RKO (cell line): Measurements from ENCODE around the gene BTBD16.
A peak's percentile ranks its signal among the peaks of the same experiment; 100 is the strongest.

Experiments used
- DNase-seq: peaks from one replicate; pipeline ENCODE4 v3.0.0-alpha.2; 2016; ENCODE audit warnings: low spot score

The BTBD16 gene

GRCh38 chr10:122294511-122295450 lies 23.7 kb downstream of the BTBD16 start:
- DNase-seq: no peak

DNA sequence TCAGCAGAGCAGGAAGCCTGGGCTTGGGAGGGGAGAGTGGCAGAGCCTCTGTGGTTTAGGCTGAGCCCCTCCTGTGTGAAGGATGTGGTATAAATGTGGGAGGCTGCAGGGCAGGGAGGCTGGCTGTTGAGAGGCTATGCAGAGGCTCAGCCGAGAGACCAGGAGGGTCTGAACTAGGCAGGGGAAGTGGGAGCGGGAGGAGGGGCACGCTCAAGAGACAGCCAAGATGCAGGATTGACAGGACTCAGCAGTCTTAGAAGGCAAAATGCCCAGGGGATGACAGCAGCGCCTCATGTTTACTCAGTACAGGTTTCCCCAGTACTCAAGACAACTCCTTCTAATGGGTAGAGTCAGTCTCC lies 24.3 kb downstream of the BTBD16 start:
- no peak for DNase-seq

GRCh38 chr10:122296363-122297120 lies 25.4 kb downstream of the BTBD16 start:
- DNase-seq: no peak

- DNase-seq: no peak
Observed at GRCh38 chr10:122297583-122297982, 26.5 kb downstream of the BTBD16 start.

DNA sequence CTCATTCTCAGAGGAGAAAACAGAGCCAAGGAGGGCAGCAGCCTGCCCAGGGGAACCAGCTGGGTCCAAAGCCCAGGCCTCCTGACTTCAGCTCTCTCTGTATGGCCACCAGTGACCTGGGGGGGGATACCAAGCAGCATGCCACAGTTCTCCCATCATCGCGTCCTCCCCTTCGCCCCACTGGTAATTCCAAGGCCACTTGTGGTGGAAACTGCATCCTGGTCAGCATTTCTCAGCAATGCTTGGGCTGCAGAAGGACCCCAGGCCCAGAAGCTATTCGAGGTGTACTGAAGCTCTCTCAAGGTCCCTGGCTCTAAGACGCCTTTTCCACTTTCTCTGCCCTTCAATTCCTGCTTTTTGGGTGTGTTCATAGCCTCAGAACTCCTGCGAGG lies 27.1 kb downstream of the BTBD16 start:
- DNase-seq: no peak

DNA sequence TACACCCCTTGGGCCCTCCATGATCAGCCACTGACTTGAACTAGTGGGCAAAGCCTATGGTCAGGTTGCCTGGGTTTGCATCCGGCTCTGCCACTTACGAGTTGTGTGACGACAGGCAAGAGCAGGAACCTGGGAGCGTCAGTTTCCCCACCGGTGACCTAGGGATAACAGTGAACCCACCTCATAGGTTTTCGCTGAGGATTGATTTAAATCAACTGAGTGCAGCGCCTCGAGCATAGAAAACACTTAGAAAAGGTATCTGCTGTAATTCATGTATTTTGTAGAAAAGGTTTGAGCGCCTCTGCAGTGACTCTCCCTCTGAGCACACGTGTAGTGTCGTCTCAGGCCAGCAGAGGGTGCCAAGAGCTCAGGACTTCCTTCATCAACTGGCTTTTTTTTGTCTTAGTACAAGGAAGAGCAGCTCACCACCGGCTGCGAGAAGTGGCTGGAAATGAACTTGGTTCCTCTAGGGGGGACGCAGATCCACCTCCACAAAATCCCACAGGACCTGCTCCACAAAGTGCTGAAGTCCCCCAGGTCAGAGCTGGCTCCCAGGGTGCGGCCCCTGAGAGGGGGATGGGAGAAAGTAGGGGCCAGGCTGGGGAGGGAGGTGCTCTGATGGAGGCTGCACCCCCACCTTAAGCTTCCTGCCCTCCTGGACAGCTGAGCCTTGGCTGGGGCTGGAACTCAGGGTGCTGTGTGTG lies 27.7 kb downstream of the BTBD16 start:
- DNase-seq: peak; percentile 84

DNA sequence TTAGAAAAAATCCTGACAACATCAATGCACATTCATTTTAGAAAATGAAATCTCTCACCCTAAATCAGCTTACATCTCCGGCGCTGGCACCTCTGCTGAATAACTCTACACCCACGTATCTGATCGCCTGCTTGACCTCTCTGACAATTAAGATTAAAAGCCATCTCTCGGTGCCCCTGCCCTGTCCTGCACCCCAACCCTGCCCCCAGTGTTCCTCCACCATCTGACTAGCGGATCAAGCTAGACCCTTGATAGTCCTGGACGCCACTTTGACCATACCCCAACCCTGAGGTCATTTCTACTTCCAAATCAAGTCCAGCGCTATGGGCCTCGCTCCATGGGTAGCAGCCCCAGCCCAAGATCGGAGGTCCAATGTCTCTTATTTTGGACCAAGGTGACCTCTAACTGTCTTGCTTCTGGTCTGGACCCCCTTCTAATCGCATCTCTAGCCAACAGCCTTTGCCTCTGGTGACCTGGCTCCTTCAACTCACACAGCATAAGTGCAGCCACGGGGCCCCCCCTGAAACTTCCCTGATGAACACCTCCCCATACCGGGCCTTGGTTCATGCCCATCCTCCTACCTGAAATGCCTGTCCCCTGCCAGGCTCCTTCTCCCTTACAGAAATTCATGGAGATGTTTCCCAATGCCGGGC lies 28.5 kb downstream of the BTBD16 start:
- no peak for DNase-seq

- no peak for DNase-seq
Observed at GRCh38 chr10:122301055-122301810, 30.1 kb downstream of the BTBD16 start.

- no peak for DNase-seq
Observed at GRCh38 chr10:122301811-122302115, 30.7 kb downstream of the BTBD16 start.

- no peak for DNase-seq
Observed at GRCh38 chr10:122302315-122302714, 31.2 kb downstream of the BTBD16 start.

DNA sequence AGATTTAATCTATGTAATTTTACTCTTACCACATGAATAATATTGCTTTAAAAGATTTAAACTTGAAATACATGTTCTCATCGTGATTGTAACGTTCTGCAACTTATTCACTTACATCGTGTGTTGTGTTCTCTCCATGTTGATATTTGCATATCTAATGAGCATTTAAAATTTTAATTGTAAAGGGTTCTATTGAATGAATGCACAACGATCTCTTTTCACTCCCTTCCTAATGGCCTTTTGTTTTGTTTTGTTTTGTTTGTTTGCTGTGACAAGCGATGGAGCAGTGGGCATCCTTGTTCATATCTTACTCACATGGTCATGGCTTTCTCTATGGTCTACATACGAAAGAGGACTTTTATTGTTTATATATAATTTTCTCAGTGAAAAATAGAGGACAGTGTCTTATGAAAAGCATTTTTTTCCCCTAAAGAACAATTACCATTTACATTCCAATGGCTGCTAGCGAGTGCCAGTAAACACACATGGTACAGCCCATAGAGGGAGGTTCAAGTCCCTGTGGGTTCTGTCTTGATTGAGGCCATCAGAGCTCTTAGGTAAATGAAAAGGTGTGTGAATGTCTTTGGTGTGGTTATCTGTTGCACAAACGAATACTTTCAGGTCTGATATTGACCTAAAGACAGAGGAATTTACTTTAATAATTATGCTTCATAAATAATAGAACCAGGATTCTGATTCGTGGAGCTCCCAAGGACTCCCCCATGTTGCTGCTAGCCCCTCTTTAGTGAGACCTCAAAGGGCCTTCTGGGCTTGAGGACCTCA lies 32.4 kb downstream of the BTBD16 start:
- DNase-seq: no peak

GRCh38 chr10:122304054-122304579 lies 33.0 kb downstream of the BTBD16 start:
- DNase-seq: no peak

- no peak for DNase-seq
Observed at GRCh38 chr10:122306282-122306681, 35.2 kb downstream of the BTBD16 start.

GRCh38 chr10:122306744-122307143 lies 35.6 kb downstream of the BTBD16 start:
- no peak for DNase-seq

DNA sequence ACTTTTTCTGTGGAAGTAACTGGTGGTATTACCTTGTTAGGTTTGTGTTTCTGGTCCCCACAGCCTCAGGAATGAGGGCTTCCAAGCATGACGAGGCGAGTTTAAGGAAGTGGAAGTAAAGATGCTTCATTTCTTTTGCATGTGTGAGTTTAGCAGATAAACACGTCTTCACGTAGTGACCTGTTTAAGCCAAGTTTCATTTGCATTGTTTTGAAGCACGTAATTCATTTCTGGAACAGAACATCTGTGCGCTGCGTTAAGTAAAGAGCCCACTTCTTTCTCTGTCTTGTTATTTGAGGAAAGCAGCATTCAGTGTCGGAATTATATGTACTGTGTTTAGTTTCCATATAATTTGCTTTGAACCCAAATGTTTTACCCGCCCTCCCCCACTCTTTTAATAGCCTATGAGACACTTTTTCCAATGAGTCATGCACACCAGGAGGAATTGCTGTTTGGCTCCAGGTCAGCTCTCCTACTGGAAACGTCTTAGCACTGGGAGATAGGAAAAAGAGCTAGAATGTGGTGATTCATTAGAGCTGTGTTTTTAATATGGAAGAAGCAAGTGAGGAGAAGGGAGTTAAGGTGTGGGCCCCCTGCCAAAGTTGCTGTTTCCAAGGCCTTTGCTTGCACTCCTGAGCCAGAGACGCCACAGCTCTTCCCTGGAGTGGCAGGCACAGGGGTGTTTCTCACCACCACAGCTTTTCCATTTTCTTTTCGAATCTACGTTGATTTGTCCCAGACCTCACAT lies 36.7 kb downstream of the BTBD16 start:
- peak; percentile 93 for DNase-seq

GRCh38 chr10:122308417-122309141 lies 37.5 kb downstream of the BTBD16 start:
- no peak for DNase-seq

GRCh38 chr10:122310311-122311050 lies 39.4 kb downstream of the BTBD16 start:
- no peak for DNase-seq

GRCh38 chr10:122311051-122311410 lies 39.9 kb downstream of the BTBD16 start:
- no peak for DNase-seq
